Measurements from ENCODE around the gene CNGA2. TPM values are rescaled to one million over a fixed set of nuclear protein-coding genes. Genes with fewer than 3 reads are reported as not detected.

The CNGA2 gene
- total and polyA plus RNA-seq, 10 of the 15 experiments (the other 5 are each of a cell fraction or from before 2014, with no cell fraction given) = not detected

DNA sequence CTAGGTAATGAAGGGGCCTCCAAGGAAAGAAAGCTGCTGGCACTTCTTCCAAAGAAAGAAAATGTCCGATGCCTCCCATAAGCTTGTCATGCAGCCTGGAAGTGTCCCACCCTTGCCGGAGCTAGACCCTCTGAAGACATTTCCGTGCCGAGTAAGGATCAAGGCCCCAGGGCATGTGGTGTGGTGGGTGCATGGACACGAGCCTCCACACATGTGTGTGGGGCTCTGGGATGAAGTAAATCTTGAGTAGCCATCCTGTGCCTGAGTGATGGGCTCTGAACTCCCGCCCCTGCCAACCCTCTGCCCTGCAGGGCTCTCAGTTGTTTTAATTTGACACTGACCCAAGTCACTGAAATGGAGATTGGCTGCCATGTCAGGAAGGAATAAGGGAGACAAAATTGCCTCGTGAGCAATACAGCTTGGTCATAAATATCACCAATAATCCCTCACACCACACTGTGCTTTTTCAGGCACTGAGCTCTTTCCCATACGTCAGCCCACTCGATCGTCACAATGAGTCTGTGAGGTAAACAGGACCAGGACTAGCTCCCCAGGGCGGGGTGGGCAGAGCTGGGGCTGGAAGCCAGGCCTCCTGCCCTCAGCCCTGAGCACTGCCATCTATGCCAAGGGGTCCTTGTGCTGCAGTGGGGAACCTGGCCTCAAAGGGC lies 24.6 kb downstream of the CNGA2 start:
- Histone ChIP-seq H3K79me2 (ENCODE audit: control insufficient read depth, insufficient read depth, low read length) (no peaks in the 10 kb centered on the region), H2AFZ (ENCODE audit: control insufficient read depth, low read depth, low read length) (no peak overlapping the region), H3K9me3 (replicated peaks; ENCODE audit: control insufficient read depth, insufficient read depth, low read length) (no peaks in the 10 kb centered on the region), H3K4me3 (no peak overlapping the region), H3K4me2 (ENCODE audit: control insufficient read depth, insufficient read depth) (no peak overlapping the region), H3K36me3 (ENCODE audit: control insufficient read depth in 2 of 2, insufficient read depth in 2 of 2, low read length in 1 of 2) (no peaks in the 10 kb centered on the region), H4K20me1 (ENCODE audit: control insufficient read depth, insufficient read depth) (no peaks in the 10 kb centered on the region), H3K9ac (ENCODE audit: control insufficient read depth, insufficient read depth, low read length) (no peak overlapping the region), H3K27me3 (replicated peaks in 1 of 2; ENCODE audit: control insufficient read depth in 2 of 2, insufficient read depth in 2 of 2, low read length in 1 of 2) (no peaks in the 10 kb centered on the region), H3K27ac (ENCODE audit: control insufficient read depth, insufficient read depth) (no peak overlapping the region), H3K4me1 (ENCODE audit: control insufficient read depth, insufficient read depth, low read length) (no peaks in the 10 kb centered on the region)
- SMC1A ChIA-PET (ENCODE audit: uncharacterized antibody, unreplicated experiment) = no interaction called here
- DNase-seq (ENCODE audit: low read depth, low spot score) (no peak), ATAC-seq (no peak), FAIRE-seq (no peak)
- TF ChIP-seq CREM (IDR thresholded peaks at IDR 0.05; ENCODE audit: low read depth) (no peak), NBN (IDR thresholded peaks at IDR 0.05) (no peak), TCF3 (IDR thresholded peaks at IDR 0.05; ENCODE audit: borderline replicate concordance, insufficient read depth, low read depth, low read length) (no peak), ASH2L (IDR thresholded peaks at IDR 0.05; ENCODE audit: borderline replicate concordance, low read depth) (no peak), RAD21 (IDR thresholded peaks at IDR 0.05; ENCODE audit: insufficient read depth, low read depth, low read length) (no peak), MTA3 (IDR thresholded peaks at IDR 0.05; ENCODE audit: borderline replicate concordance, low read length) (no peak), STAT1 (conservative IDR thresholded peaks at IDR 0.05) (no peak), POLR2AphosphoS2 (IDR thresholded peaks at IDR 0.05; ENCODE audit: low read depth, low read length) (no peak), SIX5 (IDR thresholded peaks at IDR 0.05; ENCODE audit: low read depth, low read length, severe bottlenecking) (no peak), PAX8 (IDR thresholded peaks at IDR 0.05) (no peak), NFYB (IDR thresholded peaks at IDR 0.05; ENCODE audit: insufficient read depth, low read depth, low read length) (no peak), HDAC6 (IDR thresholded peaks at IDR 0.05; ENCODE audit: unreplicated experiment) (no peak), TAF1 (IDR thresholded peaks at IDR 0.05; ENCODE audit: borderline replicate concordance, low read depth, low read length) (no peak), BACH1 (IDR thresholded peaks at IDR 0.05; ENCODE audit: borderline replicate concordance) (no peak), MTA2 (IDR thresholded peaks at IDR 0.05; ENCODE audit: low read depth) (no peak), ZNF622 (IDR thresholded peaks at IDR 0.05) (no peak), BRCA1 (IDR thresholded peaks at IDR 0.05; ENCODE audit: low read depth, low read length) (no peak)
- TF ChIP-seq, protein P1, sequence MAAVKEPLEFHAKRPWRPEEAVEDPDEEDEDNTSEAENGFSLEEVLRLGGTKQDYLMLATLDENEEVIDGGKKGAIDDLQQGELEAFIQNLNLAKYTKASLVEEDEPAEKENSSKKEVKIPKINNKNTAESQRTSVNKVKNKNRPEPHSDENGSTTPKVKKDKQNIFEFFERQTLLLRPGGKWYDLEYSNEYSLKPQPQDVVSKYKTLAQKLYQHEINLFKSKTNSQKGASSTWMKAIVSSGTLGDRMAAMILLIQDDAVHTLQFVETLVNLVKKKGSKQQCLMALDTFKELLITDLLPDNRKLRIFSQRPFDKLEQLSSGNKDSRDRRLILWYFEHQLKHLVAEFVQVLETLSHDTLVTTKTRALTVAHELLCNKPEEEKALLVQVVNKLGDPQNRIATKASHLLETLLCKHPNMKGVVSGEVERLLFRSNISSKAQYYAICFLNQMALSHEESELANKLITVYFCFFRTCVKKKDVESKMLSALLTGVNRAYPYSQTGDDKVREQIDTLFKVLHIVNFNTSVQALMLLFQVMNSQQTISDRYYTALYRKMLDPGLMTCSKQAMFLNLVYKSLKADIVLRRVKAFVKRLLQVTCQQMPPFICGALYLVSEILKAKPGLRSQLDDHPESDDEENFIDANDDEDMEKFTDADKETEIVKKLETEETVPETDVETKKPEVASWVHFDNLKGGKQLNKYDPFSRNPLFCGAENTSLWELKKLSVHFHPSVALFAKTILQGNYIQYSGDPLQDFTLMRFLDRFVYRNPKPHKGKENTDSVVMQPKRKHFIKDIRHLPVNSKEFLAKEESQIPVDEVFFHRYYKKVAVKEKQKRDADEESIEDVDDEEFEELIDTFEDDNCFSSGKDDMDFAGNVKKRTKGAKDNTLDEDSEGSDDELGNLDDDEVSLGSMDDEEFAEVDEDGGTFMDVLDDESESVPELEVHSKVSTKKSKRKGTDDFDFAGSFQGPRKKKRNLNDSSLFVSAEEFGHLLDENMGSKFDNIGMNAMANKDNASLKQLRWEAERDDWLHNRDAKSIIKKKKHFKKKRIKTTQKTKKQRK (IDR thresholded peaks at IDR 0.05; ENCODE audit: low read depth, low read length) = no peak
- TF ChIP-seq, protein P2, sequence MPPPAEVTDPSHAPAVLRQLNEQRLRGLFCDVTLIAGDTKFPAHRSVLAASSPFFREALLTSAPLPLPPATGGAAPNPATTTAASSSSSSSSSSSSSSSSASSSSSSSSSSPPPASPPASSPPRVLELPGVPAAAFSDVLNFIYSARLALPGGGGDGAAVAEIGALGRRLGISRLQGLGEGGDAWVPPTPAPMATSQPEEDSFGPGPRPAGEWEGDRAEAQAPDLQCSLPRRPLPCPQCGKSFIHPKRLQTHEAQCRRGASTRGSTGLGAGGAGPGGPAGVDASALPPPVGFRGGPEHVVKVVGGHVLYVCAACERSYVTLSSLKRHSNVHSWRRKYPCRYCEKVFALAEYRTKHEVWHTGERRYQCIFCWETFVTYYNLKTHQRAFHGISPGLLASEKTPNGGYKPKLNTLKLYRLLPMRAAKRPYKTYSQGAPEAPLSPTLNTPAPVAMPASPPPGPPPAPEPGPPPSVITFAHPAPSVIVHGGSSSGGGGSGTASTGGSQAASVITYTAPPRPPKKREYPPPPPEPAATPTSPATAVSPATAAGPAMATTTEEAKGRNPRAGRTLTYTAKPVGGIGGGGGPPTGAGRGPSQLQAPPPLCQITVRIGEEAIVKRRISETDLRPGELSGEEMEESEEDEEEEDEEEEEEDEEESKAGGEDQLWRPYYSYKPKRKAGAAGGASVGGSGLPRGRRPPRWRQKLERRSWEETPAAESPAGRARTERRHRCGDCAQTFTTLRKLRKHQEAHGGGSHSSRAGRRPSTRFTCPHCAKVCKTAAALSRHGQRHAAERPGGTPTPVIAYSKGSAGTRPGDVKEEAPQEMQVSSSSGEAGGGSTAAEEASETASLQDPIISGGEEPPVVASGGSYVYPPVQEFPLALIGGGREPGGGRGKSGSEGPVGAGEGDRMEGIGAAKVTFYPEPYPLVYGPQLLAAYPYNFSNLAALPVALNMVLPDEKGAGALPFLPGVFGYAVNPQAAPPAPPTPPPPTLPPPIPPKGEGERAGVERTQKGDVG (CRISPR knock-in tag; IDR thresholded peaks at IDR 0.05) = no peak
- CTCF ChIA-PET = no interaction called here
- POLR2A ChIA-PET = no interaction called here
- BruUV-seq (replicated peaks) = no TSS peak
- intact Hi-C loops (cut with micrococcal nuclease; ENCODE audit: unreplicated experiment) = loop anchor here (10.0 kb wide), 1 partner anchor 1166 kb away; no protein-coding TSS in a partner anchor
- in situ Hi-C loops (cut with MboI) = loop anchor here (5.0 to 10.0 kb wide), 2 partner anchors 1058 to 1166 kb away; no protein-coding TSS in a partner anchor
- WGBS (ENCODE audit: insufficient coverage, insufficient replicate concordance, low lambda C conversion rate, missing lambda C conversion rate) = 6% methylated on average over 11 of the region's 11 CpGs
- RAD21 ChIA-PET (ENCODE audit: unreplicated experiment) = no interaction called here

Data from GM12878 (cell line).